ENCODE results near the gene TNRC6C.
A peak's percentile ranks its signal among the peaks of the same experiment; 100 is the strongest.

TNRC6C gene

DNA sequence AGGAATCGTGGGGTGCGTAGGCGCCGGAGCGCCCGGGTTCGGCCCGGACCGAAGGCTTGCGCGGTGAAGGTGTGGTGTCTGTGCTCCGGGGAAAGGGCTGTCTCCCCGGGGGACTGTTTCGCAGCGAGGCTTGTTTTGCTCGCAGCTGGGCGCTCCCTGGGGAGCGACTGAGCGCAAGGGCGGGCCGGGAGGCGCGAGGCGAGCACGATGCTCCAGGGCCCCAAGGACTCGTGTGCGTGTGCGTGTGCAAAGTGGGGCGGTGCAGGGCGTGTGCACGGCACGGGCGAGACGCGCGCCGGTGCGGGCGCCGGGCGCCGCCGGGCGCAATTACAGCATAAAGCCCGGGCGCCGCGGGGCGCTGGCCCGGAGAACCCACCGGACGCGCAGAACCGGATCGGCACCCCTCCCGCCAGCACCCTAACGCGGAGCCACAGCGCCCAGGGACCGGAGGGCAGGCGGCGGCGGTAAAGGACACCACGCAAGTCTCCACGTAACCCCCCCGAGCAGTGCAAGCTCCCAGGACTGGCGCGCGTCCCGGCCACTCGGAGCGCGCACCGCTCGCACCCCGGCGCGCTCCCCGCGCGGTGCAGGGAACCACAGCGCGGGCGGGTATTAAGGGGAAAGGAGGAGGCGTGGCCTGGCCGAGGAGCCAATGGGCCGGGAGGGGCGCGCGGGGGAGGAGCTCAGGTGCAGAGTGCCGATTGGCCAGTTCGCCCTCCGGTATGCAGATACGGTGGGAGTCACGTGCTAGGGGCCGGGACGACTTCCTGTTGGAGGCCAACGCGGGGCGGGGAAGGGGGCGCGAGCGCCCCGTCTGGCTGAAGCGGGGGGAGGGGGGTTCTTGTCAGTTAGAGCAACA, at the start of gene TNRC6C (continued):
- TF ChIP-seq, protein P1, sequence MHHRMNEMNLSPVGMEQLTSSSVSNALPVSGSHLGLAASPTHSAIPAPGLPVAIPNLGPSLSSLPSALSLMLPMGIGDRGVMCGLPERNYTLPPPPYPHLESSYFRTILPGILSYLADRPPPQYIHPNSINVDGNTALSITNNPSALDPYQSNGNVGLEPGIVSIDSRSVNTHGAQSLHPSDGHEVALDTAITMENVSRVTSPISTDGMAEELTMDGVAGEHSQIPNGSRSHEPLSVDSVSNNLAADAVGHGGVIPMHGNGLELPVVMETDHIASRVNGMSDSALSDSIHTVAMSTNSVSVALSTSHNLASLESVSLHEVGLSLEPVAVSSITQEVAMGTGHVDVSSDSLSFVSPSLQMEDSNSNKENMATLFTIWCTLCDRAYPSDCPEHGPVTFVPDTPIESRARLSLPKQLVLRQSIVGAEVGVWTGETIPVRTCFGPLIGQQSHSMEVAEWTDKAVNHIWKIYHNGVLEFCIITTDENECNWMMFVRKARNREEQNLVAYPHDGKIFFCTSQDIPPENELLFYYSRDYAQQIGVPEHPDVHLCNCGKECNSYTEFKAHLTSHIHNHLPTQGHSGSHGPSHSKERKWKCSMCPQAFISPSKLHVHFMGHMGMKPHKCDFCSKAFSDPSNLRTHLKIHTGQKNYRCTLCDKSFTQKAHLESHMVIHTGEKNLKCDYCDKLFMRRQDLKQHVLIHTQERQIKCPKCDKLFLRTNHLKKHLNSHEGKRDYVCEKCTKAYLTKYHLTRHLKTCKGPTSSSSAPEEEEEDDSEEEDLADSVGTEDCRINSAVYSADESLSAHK (tag by site-specific recombination; IDR thresholded peaks at IDR 0.05) = peak; percentile 13; the same call in 1 of the 2 replicates
- TF ChIP-seq ZNF324 (tag by site-specific recombination; IDR thresholded peaks at IDR 0.05) = peak; percentile 72; the same call in 1 of the 2 replicates
- TF ChIP-seq ZNF792 (tag by site-specific recombination; IDR thresholded peaks at IDR 0.05) = no peak
- no peak for TF ChIP-seq TCF7L2 (IDR thresholded peaks at IDR 0.05; ENCODE audit: borderline replicate concordance, low read depth, low read length)
- TF ChIP-seq ZBTB1 (tag by site-specific recombination; IDR thresholded peaks at IDR 0.05) = no peak
- no peak for TF ChIP-seq ZNF623 (tag by site-specific recombination; IDR thresholded peaks at IDR 0.05)
- 0 out of 2 replicates have a peak, but pooled peaks have one; percentile 19 for TF ChIP-seq ZNF585B (tag by site-specific recombination; IDR thresholded peaks at IDR 0.05)
- TF ChIP-seq ZNF266 (tag by site-specific recombination; IDR thresholded peaks at IDR 0.05; ENCODE audit: low read depth) = no peak
- TF ChIP-seq ZSCAN30 (tag by site-specific recombination; IDR thresholded peaks at IDR 0.05) = peak; percentile 81
- no peak for TF ChIP-seq TRIM28 (IDR thresholded peaks at IDR 0.05; ENCODE audit: borderline replicate concordance, low read length)

DNA sequence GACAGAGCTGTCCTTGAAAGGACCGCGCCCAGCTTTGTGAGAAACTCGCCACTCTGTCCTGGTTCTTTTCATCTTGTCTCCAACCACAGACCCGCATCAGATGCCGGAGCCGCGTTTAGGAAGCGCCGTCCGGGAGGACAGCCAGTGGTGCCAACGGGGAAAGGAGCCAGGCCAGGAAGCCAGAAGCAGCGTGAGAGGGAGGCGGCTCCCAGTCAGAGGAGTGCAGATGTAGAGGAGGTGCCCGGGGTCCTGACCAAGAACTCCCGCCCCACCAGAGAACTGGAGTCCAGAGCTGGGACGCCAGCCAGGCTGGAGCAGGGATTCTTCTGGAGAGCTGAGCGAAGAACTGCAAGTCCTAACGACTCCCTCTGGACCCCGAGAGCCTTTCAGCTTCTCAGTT, 49.3 kb upstream of the TNRC6C start:
- no peaks in the 10 kb centered on the region for H3K36me3 ChIP-seq (ENCODE audit: control insufficient read depth in 2 of 2, insufficient read depth in 1 of 2, low read length in 2 of 2)
- H3K4me3 ChIP-seq (ENCODE audit: low read depth, low read length) = no peak overlapping the region
- ChIA-PET POLR2A (no interaction called here), CTCF (no interaction called here)
- no peak overlapping the region for H3K27ac ChIP-seq (ENCODE audit: extremely low read depth, low read depth, low read length)
- H3K4me1 ChIP-seq (ENCODE audit: control insufficient read depth, insufficient read depth, low read length) = peaks cover 3% of the 10 kb centered on the region; the same call in 1 of the 2 replicates
- no peaks in the 10 kb centered on the region for H3K9me3 ChIP-seq (ENCODE audit: control insufficient read depth, insufficient read depth, low read depth, low read length)
- no peak for TF ChIP-seq ZNF549 (tag by site-specific recombination; IDR thresholded peaks at IDR 0.05)
- no peak for TF ChIP-seq ZNF132 (tag by site-specific recombination; IDR thresholded peaks at IDR 0.05; ENCODE audit: borderline replicate concordance)
- TF ChIP-seq ZNF416 (tag by site-specific recombination; IDR thresholded peaks at IDR 0.05) = no peak

DNA sequence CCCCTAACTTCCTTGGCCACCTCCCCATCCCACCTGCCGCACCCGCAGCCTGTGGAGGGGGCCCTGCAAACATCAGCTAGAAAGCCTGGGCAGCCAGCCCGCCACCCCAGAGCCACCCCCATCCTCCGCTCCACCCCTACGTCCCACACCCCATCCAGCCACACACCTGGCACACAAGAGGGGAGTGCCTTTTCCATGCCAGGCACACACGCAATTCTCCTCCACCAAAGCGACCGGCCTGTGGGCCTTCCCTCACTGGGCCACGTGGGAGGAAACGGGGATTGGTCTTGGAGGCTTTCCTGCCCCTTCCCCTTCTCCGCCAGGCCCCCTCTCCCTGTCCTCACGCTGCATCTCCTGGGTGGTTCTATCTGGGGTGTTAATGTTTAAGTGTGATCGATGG, 48.7 kb upstream of the TNRC6C start:
- Histone ChIP-seq H3K4me3 (ENCODE audit: low read depth, low read length) (no peak overlapping the region), H3K4me1 (ENCODE audit: control insufficient read depth, insufficient read depth, low read length) (peaks cover 8% of the 10 kb centered on the region; the same call in 1 of the 2 replicates), H3K9me3 (ENCODE audit: control insufficient read depth, insufficient read depth, low read depth, low read length) (no peaks in the 10 kb centered on the region), H3K27ac (ENCODE audit: extremely low read depth, low read depth, low read length) (no peak overlapping the region), H3K36me3 (ENCODE audit: control insufficient read depth in 2 of 2, insufficient read depth in 1 of 2, low read length in 2 of 2) (no peaks in the 10 kb centered on the region)
- TF ChIP-seq ZFHX2 (tag by site-specific recombination; conservative IDR thresholded peaks at IDR 0.05) (no peak), ZNF555 (tag by site-specific recombination; conservative IDR thresholded peaks at IDR 0.05) (no peak), BCL11B (tag by site-specific recombination; IDR thresholded peaks at IDR 0.05; ENCODE audit: low read depth) (no peak), ZNF473 (tag by site-specific recombination; IDR thresholded peaks at IDR 0.05) (no peak), FEZF1 (tag by site-specific recombination; IDR thresholded peaks at IDR 0.05) (no peak), ZNF623 (tag by site-specific recombination; IDR thresholded peaks at IDR 0.05) (no peak)
- ChIA-PET POLR2A (no interaction called here), CTCF (interaction anchor here (0.6 kb wide), 1 partner anchor 365 kb away, joined by 3 read pairs; no protein-coding TSS in a partner anchor)

Measured in HEK293 (cell line).